WI38 (cell line): ENCODE measurements around the gene ABCC6.

Experiments
- H3K4me3 ChIP-seq: 2 replicates; pipeline ENCODE4 v1.5.1; 2011; ENCODE audit warnings: low read depth, mild to moderate bottlenecking, control low read depth, low read length
- TF ChIP-seq, protein P1 (sequence below): IDR thresholded peaks from 2 replicates; pipeline ENCODE4 v1.5.1; 2012; ENCODE audit warnings: low read depth, mild to moderate bottlenecking, control low read depth, low read length

The ABCC6 gene

DNA sequence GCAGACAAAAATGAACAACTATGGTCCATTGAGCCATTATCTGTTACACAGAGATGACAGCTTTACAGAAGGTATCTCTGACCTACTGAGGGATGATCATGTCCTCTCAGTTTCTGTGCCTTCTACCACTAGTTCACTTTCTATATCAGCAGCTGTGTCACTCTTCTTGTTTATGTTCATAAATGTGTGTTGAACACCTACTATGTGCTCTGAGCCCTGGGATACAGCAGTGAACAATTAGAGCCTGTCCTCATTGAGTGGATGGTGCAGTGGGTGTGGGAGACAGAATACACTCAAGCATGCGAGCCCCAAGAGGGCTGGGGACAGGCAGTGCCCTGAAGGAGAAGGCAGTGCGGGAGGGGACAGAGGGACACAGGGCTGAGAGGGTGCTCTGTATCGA, 92.1 kb downstream of the ABCC6 start:
- H3K4me3 ChIP-seq = no peak overlapping the region
- TF ChIP-seq, protein P1, sequence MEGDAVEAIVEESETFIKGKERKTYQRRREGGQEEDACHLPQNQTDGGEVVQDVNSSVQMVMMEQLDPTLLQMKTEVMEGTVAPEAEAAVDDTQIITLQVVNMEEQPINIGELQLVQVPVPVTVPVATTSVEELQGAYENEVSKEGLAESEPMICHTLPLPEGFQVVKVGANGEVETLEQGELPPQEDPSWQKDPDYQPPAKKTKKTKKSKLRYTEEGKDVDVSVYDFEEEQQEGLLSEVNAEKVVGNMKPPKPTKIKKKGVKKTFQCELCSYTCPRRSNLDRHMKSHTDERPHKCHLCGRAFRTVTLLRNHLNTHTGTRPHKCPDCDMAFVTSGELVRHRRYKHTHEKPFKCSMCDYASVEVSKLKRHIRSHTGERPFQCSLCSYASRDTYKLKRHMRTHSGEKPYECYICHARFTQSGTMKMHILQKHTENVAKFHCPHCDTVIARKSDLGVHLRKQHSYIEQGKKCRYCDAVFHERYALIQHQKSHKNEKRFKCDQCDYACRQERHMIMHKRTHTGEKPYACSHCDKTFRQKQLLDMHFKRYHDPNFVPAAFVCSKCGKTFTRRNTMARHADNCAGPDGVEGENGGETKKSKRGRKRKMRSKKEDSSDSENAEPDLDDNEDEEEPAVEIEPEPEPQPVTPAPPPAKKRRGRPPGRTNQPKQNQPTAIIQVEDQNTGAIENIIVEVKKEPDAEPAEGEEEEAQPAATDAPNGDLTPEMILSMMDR = no peak

DNA sequence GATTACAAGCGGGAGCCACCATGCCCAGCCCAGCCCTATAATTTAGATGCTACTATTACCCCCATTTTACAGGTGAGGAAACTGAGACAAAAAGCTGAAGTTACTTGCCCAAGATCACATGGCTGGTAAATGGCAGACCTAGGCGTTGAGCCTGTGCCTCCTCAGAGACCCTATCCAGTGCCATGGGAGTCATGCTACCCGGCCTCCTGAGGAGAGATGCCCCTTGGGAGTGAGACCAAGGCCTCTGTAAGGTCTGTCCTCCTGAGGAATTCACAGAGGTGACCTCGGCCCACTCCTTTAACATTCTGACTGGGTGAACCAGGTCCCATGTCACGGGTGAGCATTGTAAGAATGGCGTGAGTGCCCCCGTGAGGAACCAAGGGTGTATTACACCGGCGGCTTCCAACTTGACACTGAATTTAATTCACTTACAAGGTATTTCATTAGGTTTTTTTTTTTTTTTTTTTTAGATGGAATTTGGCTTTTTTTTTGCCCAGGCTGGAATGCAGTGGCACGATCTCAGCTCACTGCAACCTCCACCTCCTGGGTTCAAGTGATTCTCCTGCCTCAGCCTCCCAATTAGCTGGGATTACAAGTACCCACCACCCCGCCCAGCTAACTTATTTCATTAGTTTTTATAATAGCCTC, 95.7 kb downstream of the ABCC6 start:
- TF ChIP-seq, protein P1 = peak; percentile 87
- no peak overlapping the region for H3K4me3 ChIP-seq

DNA sequence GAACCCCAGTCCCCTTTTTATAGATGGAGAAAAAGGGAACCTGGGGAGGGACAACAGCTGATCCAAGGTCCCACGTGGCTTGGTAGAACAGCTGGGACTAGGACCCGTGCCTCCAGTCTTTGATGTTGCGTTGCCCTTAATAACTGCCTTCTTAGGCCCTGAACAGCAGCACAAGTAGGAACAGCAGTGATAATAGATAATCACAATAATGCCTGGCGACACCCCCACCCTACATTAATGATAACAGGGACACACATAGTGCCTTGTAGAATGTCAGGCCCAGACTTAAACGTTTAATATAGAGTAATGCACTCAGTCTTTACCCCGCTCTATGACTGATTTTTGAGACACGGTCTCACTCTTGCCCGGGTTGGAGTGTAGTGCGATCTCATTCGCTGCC, 96.4 kb downstream of the ABCC6 start:
- TF ChIP-seq, protein P1 = no peak
- no peak overlapping the region for H3K4me3 ChIP-seq

DNA sequence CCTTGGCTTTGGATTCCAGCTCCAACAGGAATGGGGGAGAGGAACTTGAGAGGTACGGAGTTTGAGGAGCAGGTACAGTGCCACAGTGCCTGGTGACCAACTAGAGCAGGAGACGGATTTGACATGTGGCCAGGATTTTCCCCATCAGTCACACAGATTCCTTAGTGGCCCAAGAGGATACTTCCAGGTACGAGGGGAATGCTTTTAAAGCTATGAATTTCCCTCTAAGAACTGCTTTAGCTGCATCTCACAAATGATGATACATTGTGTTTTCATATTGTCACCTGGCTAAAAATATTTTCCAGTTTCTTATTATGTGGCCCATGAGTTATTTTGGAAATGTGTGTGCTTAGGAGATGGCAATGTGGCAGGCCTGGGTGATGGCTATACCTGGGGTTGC, 98.3 kb downstream of the ABCC6 start:
- TF ChIP-seq, protein P1 = no peak
- no peak overlapping the region for H3K4me3 ChIP-seq

DNA sequence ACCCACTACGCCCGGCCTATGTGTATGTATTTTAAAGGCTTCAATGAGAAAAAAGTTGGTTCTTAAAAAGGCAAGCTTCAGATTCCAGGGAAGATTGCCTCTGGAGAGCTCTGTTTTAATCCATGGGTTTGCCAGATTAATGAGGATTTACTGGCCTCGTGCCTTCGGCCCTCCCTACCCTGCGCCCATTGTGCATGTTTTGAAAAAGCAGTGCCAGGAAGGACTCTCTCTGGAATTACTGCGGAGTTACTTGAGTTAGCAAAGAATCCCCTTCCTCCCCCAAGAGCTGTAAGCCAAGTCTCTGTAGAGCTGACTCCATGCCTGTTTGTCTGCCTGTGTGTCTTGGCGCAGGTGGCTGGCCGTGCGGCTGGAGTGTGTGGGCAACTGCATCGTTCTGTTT, 98.9 kb downstream of the ABCC6 start:
- H3K4me3 ChIP-seq = no peak overlapping the region
- TF ChIP-seq, protein P1 = no peak

- H3K4me3 ChIP-seq = no peak overlapping the region
- TF ChIP-seq, protein P1 = no peak
Observed at GRCh38 chr16:16122264-16122663, 101.0 kb downstream of the ABCC6 start.

GRCh38 chr16:16121185-16121727, 102.0 kb downstream of the ABCC6 start:
- no peak overlapping the region for H3K4me3 ChIP-seq
- TF ChIP-seq, protein P1 = no peak
